ENCODE data around the gene RHBDF1. TPM values are rescaled to one million over a fixed set of nuclear protein-coding genes. Genes with fewer than 3 reads are reported as not detected.

RHBDF1 gene
- total and polyA plus RNA-seq, 2 experiments from 2014 or later = 41.5 to 73.6 TPM

GRCh38 chr16:43294-43693 is 29.1 kb downstream of the RHBDF1 start:
- no peaks in the 10 kb centered on the region for H3K36me3 ChIP-seq (replicated peaks; ENCODE audit: insufficient read depth, low read depth)
- H3K27ac ChIP-seq = no peak overlapping the region
- H3K4me1 ChIP-seq (ENCODE audit: insufficient read depth) = no peaks in the 10 kb centered on the region
- H3K9me2 ChIP-seq (replicated peaks; ENCODE audit: insufficient read depth) = no peaks in the 10 kb centered on the region
- no peaks in the 10 kb centered on the region for H3K79me2 ChIP-seq
- H4K20me1 ChIP-seq (ENCODE audit: insufficient read depth, poor library complexity, severe bottlenecking) = no peaks in the 10 kb centered on the region
- no peaks in the 10 kb centered on the region for H3K27me3 ChIP-seq
- TF ChIP-seq EZH2 (IDR thresholded peaks at IDR 0.05; ENCODE audit: borderline replicate concordance) = no peak
- TF ChIP-seq CTCF (IDR thresholded peaks at IDR 0.05; ENCODE audit: poor library complexity) = no peak
- TF ChIP-seq EZH2phosphoT487 (IDR thresholded peaks at IDR 0.05; ENCODE audit: low read depth, severe bottlenecking, unreplicated experiment) = no peak
- WGBS (ENCODE audit: low lambda C conversion rate, missing lambda C conversion rate) = 83% methylated on average over 5 of the region's 5 CpGs
- H2AFZ ChIP-seq = no peak overlapping the region
- no peak overlapping the region for H3K4me3 ChIP-seq
- DNase-seq (ENCODE audit: low spot score) = no peak
- H3K4me2 ChIP-seq = no peak overlapping the region
- H3K9me3 ChIP-seq (ENCODE audit: low read depth) = no peaks in the 10 kb centered on the region

GRCh38 chr16:42691-43090 is 29.7 kb downstream of the RHBDF1 start:
- Histone ChIP-seq H3K79me2 (no peaks in the 10 kb centered on the region), H3K4me2 (no peak overlapping the region), H3K4me1 (ENCODE audit: insufficient read depth) (no peaks in the 10 kb centered on the region), H3K9me3 (ENCODE audit: low read depth) (no peaks in the 10 kb centered on the region), H4K20me1 (ENCODE audit: insufficient read depth, poor library complexity, severe bottlenecking) (no peaks in the 10 kb centered on the region), H3K27ac (no peak overlapping the region), H3K9me2 (replicated peaks; ENCODE audit: insufficient read depth) (no peaks in the 10 kb centered on the region), H2AFZ (no peak overlapping the region), H3K27me3 (no peaks in the 10 kb centered on the region), H3K4me3 (no peak overlapping the region), H3K36me3 (replicated peaks; ENCODE audit: insufficient read depth, low read depth) (no peaks in the 10 kb centered on the region)
- DNase-seq (ENCODE audit: low spot score) = no peak
- WGBS (ENCODE audit: low lambda C conversion rate, missing lambda C conversion rate) = 99% methylated on average over 4 of the region's 4 CpGs
- no peak for TF ChIP-seq EZH2phosphoT487 (IDR thresholded peaks at IDR 0.05; ENCODE audit: low read depth, severe bottlenecking, unreplicated experiment)
- no peak for TF ChIP-seq CTCF (IDR thresholded peaks at IDR 0.05; ENCODE audit: poor library complexity)
- TF ChIP-seq EZH2 (IDR thresholded peaks at IDR 0.05; ENCODE audit: borderline replicate concordance) = no peak

GRCh38 chr16:42069-42457 is 30.4 kb downstream of the RHBDF1 start:
- Histone ChIP-seq H3K79me2 (no peaks in the 10 kb centered on the region), H3K9me3 (ENCODE audit: low read depth) (no peaks in the 10 kb centered on the region), H3K4me2 (no peak overlapping the region), H2AFZ (no peak overlapping the region), H4K20me1 (ENCODE audit: insufficient read depth, poor library complexity, severe bottlenecking) (no peaks in the 10 kb centered on the region), H3K4me1 (ENCODE audit: insufficient read depth) (no peaks in the 10 kb centered on the region), H3K27ac (no peak overlapping the region), H3K27me3 (no peaks in the 10 kb centered on the region), H3K9me2 (replicated peaks; ENCODE audit: insufficient read depth) (no peaks in the 10 kb centered on the region), H3K36me3 (replicated peaks; ENCODE audit: insufficient read depth, low read depth) (no peaks in the 10 kb centered on the region), H3K4me3 (no peak overlapping the region)
- TF ChIP-seq CTCF (IDR thresholded peaks at IDR 0.05; ENCODE audit: poor library complexity) (no peak), EZH2 (IDR thresholded peaks at IDR 0.05; ENCODE audit: borderline replicate concordance) (no peak), EZH2phosphoT487 (IDR thresholded peaks at IDR 0.05; ENCODE audit: low read depth, severe bottlenecking, unreplicated experiment) (no peak)
- DNase-seq (ENCODE audit: low spot score) = no peak
- 83% methylated on average over 11 of the region's 11 CpGs for WGBS (ENCODE audit: low lambda C conversion rate, missing lambda C conversion rate)

All from hepatocyte (in vitro differentiated cells).